Hepatocyte (in vitro differentiated cells): Measurements from ENCODE around the gene TPPP. TPM values are rescaled to one million over a fixed set of nuclear protein-coding genes. Genes with fewer than 3 reads are reported as not detected.

ENCODE experiments used
- DNase-seq: peaks from one replicate; pipeline ENCODE4 v3.0.0-alpha.2; 2016; ENCODE audit warnings: low spot score
- H2AFZ ChIP-seq: fragments of 200-600 bp; sonication (generic); 2 replicates; pipeline ENCODE4 v1.6.0; 2016; ENCODE audit warnings: antibody characterized with exemption, mild to moderate bottlenecking
- H3K27ac ChIP-seq: fragments of 200-600 bp; sonication (generic); 2 replicates; pipeline ENCODE4 v1.5.1; 2016; ENCODE audit warnings: mild to moderate bottlenecking
- H3K27me3 ChIP-seq: fragments of 200-600 bp; sonication (generic); 2 replicates; pipeline ENCODE4 v1.6.1; 2016
- H3K36me3 ChIP-seq: fragments of 200-600 bp; sonication (generic); replicated peaks from 2 replicates; pipeline ENCODE4 v1.5.1; 2016; ENCODE audit warnings: low read depth; ENCODE audit not compliant: insufficient read depth
- H3K4me1 ChIP-seq: fragments of 200-600 bp; sonication (generic); 2 replicates; pipeline ENCODE4 v1.5.1; 2016; ENCODE audit warnings: mild to moderate bottlenecking, moderate library complexity; ENCODE audit not compliant: insufficient read depth
- H3K4me2 ChIP-seq: fragments of 200-600 bp; sonication (generic); 2 replicates; pipeline ENCODE4 v1.6.0; 2016
- H3K4me3 ChIP-seq: fragments of 200-600 bp; sonication (generic); 2 replicates; pipeline ENCODE4 v1.5.1; 2016; ENCODE audit warnings: mild to moderate bottlenecking
- H3K79me2 ChIP-seq: fragments of 200-600 bp; sonication (generic); 2 replicates; pipeline ENCODE4 v1.6.0; 2017; ENCODE audit warnings: mild to moderate bottlenecking
- H3K9me2 ChIP-seq: fragments of 200-600 bp; sonication (generic); replicated peaks from 2 replicates; pipeline ENCODE4 v1.6.0; 2017; ENCODE audit warnings: mild to moderate bottlenecking; ENCODE audit not compliant: insufficient read depth
- H3K9me3 ChIP-seq: fragments of 200-600 bp; sonication (generic); 2 replicates; pipeline ENCODE4 v1.5.1; 2016; ENCODE audit warnings: low read depth, mild to moderate bottlenecking
- H4K20me1 ChIP-seq: fragments of 200-600 bp; sonication (generic); 2 replicates; pipeline ENCODE4 v1.6.0; 2016; ENCODE audit warnings: mild to moderate bottlenecking; ENCODE audit not compliant: insufficient read depth, poor library complexity, severe bottlenecking
- EZH2 ChIP-seq: fragments of 200-600 bp; sonication (generic); IDR thresholded peaks from 2 replicates; pipeline ENCODE4 v1.6.1; 2016; ENCODE audit warnings: antibody characterized with exemption, mild to moderate bottlenecking, borderline replicate concordance
- EZH2phosphoT487 ChIP-seq: fragments of 200-600 bp; sonication (generic); IDR thresholded peaks from one replicate; pipeline ENCODE4 v1.6.1; 2018; ENCODE audit warnings: antibody characterized with exemption, mild to moderate bottlenecking, low read depth, moderate library complexity; ENCODE audit not compliant: unreplicated experiment, severe bottlenecking
- WGBS: methylation state at CpG from one replicate; pipeline ENCODE4 v1.1.6; 2016; ENCODE audit warnings: low lambda C conversion rate; ENCODE audit errors: missing lambda C conversion rate; 5-methylcytosine and 5-hydroxymethylcytosine counted together
- polyA plus RNA-seq: library from polyadenylated mRNA; unstranded; fragments of >200 nt; fragmentation: Nextera tagmentation; extraction: Ambion mirVana; gene quantifications from 2 replicates; pipeline ENCODE4 v1.2.1, GENCODE V29; 2016
- total RNA-seq: library from RNA; depleted of rRNA; stranded (reverse); fragments of >200 nt; gene quantifications from 2 replicates; pipeline ENCODE4 v1.2.3, GENCODE V29; 2014
- TF ChIP-seq, protein P1 (sequence below): fragments of 200-600 bp; sonication (generic); IDR thresholded peaks from 2 replicates; pipeline ENCODE4 v1.5.1; 2016; ENCODE audit warnings: antibody characterized with exemption, mild to moderate bottlenecking; ENCODE audit not compliant: poor library complexity

TPPP gene
- total and polyA plus RNA-seq, 2 experiments from 2014 or later = 2.0 to 4.3 TPM

DNA sequence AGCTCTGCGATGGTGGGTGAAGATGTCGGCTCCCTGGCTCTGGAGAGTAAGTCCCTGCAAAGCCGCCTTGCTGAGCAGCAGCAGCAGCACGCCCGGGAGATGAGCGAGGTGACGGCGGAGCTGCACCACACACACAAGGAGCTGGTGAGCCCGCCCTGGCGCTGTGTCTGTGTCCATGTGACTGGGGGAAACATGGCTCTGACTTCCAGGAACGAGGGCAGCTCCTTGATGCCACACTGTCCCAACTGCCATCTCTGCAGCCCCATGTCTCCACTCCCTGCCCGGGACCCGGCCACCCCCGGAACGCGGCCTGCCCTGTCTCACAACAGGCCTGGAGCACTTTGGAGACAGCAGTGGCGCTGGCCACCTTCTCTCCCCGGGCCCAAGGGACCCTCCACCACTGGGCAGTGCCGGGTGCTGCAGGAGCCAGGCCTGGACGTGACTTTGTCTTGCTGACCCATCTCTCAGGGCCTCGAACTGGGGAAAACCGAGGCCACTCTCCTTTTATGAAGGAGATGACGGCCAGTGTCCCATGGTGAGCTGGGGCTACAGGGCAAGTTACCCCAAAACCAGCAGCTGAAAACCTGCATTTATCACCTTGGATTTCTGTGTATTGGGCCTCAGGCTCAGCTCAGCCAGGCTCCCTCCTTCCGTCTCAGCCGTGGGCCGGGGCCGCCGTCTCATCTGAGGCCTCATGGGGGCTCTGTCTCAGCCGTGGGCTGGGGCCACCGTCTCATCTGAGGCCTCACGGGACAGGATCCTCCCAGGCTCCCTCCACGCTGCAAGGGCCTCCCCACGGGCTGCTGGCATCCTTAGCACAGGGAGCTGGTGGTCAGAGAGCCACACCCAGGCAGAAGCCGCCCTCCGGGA, 52.5 kb downstream of the TPPP start:
- Histone ChIP-seq H3K36me3 (no peaks in the 10 kb centered on the region), H3K4me2 (no peak overlapping the region), H2AFZ (no peak overlapping the region), H4K20me1 (no peaks in the 10 kb centered on the region), H3K4me3 (no peak overlapping the region), H3K9me2 (no peaks in the 10 kb centered on the region), H3K79me2 (no peaks in the 10 kb centered on the region), H3K27ac (no peak overlapping the region), H3K4me1 (no peaks in the 10 kb centered on the region), H3K9me3 (no peaks in the 10 kb centered on the region), H3K27me3 (no peaks in the 10 kb centered on the region)
- TF ChIP-seq EZH2 = no peak
- TF ChIP-seq, protein P1, sequence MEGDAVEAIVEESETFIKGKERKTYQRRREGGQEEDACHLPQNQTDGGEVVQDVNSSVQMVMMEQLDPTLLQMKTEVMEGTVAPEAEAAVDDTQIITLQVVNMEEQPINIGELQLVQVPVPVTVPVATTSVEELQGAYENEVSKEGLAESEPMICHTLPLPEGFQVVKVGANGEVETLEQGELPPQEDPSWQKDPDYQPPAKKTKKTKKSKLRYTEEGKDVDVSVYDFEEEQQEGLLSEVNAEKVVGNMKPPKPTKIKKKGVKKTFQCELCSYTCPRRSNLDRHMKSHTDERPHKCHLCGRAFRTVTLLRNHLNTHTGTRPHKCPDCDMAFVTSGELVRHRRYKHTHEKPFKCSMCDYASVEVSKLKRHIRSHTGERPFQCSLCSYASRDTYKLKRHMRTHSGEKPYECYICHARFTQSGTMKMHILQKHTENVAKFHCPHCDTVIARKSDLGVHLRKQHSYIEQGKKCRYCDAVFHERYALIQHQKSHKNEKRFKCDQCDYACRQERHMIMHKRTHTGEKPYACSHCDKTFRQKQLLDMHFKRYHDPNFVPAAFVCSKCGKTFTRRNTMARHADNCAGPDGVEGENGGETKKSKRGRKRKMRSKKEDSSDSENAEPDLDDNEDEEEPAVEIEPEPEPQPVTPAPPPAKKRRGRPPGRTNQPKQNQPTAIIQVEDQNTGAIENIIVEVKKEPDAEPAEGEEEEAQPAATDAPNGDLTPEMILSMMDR = no peak
- no peak for TF ChIP-seq EZH2phosphoT487
- DNase-seq = no peak
- WGBS = 96% methylated on average over 35 of the region's 35 CpGs

DNA sequence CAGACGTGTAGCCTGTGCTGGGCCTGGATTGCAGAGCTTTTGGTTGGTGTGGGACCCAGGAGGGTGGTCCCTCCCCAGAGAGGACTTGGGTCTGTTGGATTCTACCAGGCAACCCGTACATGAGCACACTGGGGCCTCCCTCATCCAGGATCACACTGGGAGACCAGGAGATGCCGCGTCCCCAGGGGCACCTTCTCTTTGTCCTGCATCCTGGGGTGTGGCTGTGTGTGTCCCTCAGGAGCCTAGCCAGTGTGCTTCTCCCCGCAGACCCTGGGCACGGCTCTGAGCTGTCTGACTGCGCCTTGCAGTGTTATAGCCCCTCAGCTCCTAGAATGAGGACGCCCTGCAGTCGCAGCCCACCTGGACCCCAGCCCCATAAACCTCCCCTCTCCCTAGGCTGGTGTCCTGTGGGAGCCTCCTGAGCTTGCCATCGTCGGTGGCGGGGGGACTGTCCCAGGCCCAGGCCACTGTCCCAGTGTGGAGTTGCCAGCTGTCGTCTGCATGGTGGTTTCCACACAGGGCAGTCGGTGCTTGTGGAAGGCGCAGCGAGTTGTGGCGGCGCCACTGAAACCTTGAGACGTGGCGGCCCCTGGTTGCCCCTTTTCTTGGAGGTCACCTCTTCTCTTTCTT, 53.5 kb downstream of the TPPP start:
- TF ChIP-seq EZH2 (no peak), EZH2phosphoT487 (no peak)
- TF ChIP-seq, protein P1 = no peak
- Histone ChIP-seq H3K9me3 (no peaks in the 10 kb centered on the region), H3K36me3 (no peaks in the 10 kb centered on the region), H3K4me3 (no peak overlapping the region), H4K20me1 (no peaks in the 10 kb centered on the region), H3K27me3 (no peaks in the 10 kb centered on the region), H2AFZ (no peak overlapping the region), H3K79me2 (no peaks in the 10 kb centered on the region), H3K27ac (no peak overlapping the region), H3K9me2 (no peaks in the 10 kb centered on the region), H3K4me1 (no peaks in the 10 kb centered on the region), H3K4me2 (no peak overlapping the region)
- 95% methylated on average over 20 of the region's 20 CpGs for WGBS
- no peak for DNase-seq

DNA sequence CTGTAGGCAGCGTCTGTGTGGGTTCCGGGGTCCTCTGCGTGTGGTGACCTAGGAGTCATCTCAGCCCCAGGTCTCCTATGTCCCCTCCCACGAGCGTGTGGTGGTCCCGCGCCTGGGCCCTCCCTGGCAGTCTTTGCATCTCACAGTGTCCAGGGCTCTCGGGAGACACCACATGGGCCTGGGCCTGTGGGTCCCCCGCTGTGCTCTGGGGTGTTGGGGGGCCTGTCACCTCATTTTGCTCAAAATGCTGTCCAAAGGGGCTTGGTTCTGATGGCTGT, 54.0 kb downstream of the TPPP start:
- H3K9me3 ChIP-seq = no peaks in the 10 kb centered on the region
- H3K27me3 ChIP-seq = no peaks in the 10 kb centered on the region
- WGBS = 98% methylated on average over 9 of the region's 9 CpGs
- no peak for DNase-seq
- H3K27ac ChIP-seq = no peak overlapping the region
- H3K4me2 ChIP-seq = no peak overlapping the region
- no peak overlapping the region for H3K4me3 ChIP-seq
- H3K36me3 ChIP-seq = no peaks in the 10 kb centered on the region
- H3K9me2 ChIP-seq = no peaks in the 10 kb centered on the region
- no peak overlapping the region for H2AFZ ChIP-seq
- H3K79me2 ChIP-seq = no peaks in the 10 kb centered on the region
- TF ChIP-seq EZH2 (no peak), EZH2phosphoT487 (no peak)
- TF ChIP-seq, protein P1 = no peak
- no peaks in the 10 kb centered on the region for H4K20me1 ChIP-seq
- H3K4me1 ChIP-seq = no peaks in the 10 kb centered on the region
